ENCODE results near the gene SMYD3. TPM values are rescaled to one million over a fixed set of nuclear protein-coding genes. Genes with fewer than 3 reads are reported as not detected.

Gene SMYD3
- total RNA-seq, 1 experiment from 2014 or later: 25.5 TPM

DNA sequence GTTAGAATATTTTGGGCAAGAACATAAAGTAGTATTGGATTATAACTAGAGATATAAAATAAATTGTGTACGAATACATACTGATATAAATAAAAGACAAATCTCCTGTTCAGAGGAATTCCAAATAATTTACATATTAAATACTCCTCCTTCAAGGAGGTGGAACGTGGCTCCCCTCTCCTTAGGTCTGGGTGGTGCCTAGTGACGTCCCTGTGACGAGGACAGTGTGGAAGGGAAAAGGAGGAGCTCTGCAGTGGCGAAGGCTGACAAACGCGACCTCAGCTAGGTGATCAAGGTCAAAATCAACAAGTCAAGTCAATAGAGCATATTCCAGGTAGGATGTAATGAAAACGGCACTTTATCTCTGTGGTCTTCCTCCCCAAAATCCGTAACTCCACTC, 310.0 kb downstream of the SMYD3 start:
- no peak overlapping the region for H4K91ac ChIP-seq (ENCODE audit: insufficient read length, low read depth, low read length)
- H3K27me3 Mint-ChIP-seq (ENCODE audit: low read depth): no peaks in the 10 kb centered on the region
- no peaks in the 10 kb centered on the region for H3K9me3 ChIP-seq (ENCODE audit: control insufficient read depth, low read depth, low read length)
- no peak overlapping the region for H3T11ph ChIP-seq (ENCODE audit: low read length)
- no peaks in the 10 kb centered on the region for H3K9me3 Mint-ChIP-seq
- no peaks in the 10 kb centered on the region for H3K36me3 Mint-ChIP-seq (ENCODE audit: insufficient read depth in 1 of 3, low read depth in 3 of 3)
- H3K23ac ChIP-seq (ENCODE audit: insufficient read length, low read depth, low read length): no peak overlapping the region
- no peak overlapping the region for H3K4ac ChIP-seq (ENCODE audit: low read depth, low read length)
- no peak for DNase-seq
- H4K20me1 ChIP-seq (ENCODE audit: control insufficient read depth, insufficient read depth, insufficient read length): no peaks in the 10 kb centered on the region
- peak overlapping the region in 2 of 3 experiments; percentile 21 to 89; a peak in 3 of 7 replicates for H3K27ac Mint-ChIP-seq
- H3K4me1 ChIP-seq (ENCODE audit: insufficient read depth, low read length): no peaks in the 10 kb centered on the region
- no peak overlapping the region for H2BK5ac ChIP-seq (ENCODE audit: insufficient read length, low read length)
- no peak overlapping the region for H4K8ac ChIP-seq (replicated peaks; ENCODE audit: insufficient read length, low read depth, low read length)
- no peak overlapping the region for H3K27ac ChIP-seq (ENCODE audit: insufficient read length, low read depth, low read length)
- H2BK120ac ChIP-seq (ENCODE audit: low read depth, low read length, poor library complexity, severe bottlenecking): no peak overlapping the region
- no peak overlapping the region for H2AK5ac ChIP-seq (ENCODE audit: insufficient read length, low read length)
- H3K14ac ChIP-seq (ENCODE audit: insufficient read depth, low read length): no peak overlapping the region
- no peaks in the 10 kb centered on the region for H3K23me2 ChIP-seq (ENCODE audit: insufficient read length, low read depth, low read length, poor library complexity, severe bottlenecking)
- H3K27me3 ChIP-seq (ENCODE audit: insufficient read depth, low read length): no peaks in the 10 kb centered on the region
- no peak overlapping the region for H3K4me3 Mint-ChIP-seq
- no peak overlapping the region for H3K56ac ChIP-seq (ENCODE audit: insufficient read length, low read depth, low read length)
- no peak overlapping the region for H2BK12ac ChIP-seq (ENCODE audit: insufficient read length, low read depth, low read length)
- no peak overlapping the region for H2BK20ac ChIP-seq (ENCODE audit: low read depth, low read length, poor library complexity, severe bottlenecking)
- TF ChIP-seq, protein P1, sequence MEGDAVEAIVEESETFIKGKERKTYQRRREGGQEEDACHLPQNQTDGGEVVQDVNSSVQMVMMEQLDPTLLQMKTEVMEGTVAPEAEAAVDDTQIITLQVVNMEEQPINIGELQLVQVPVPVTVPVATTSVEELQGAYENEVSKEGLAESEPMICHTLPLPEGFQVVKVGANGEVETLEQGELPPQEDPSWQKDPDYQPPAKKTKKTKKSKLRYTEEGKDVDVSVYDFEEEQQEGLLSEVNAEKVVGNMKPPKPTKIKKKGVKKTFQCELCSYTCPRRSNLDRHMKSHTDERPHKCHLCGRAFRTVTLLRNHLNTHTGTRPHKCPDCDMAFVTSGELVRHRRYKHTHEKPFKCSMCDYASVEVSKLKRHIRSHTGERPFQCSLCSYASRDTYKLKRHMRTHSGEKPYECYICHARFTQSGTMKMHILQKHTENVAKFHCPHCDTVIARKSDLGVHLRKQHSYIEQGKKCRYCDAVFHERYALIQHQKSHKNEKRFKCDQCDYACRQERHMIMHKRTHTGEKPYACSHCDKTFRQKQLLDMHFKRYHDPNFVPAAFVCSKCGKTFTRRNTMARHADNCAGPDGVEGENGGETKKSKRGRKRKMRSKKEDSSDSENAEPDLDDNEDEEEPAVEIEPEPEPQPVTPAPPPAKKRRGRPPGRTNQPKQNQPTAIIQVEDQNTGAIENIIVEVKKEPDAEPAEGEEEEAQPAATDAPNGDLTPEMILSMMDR (conservative IDR thresholded peaks at IDR 0.05): no peak
- no peak overlapping the region for H2BK15ac ChIP-seq (ENCODE audit: low read depth, low read length)
- no peaks in the 10 kb centered on the region for H3K79me1 ChIP-seq (ENCODE audit: insufficient read depth, low read depth, low read length, poor library complexity, severe bottlenecking)
- H3K9ac ChIP-seq (ENCODE audit: extremely low read depth, insufficient read length, low read length): no peak overlapping the region
- no peak overlapping the region for H2AFZ ChIP-seq (ENCODE audit: low read length)
- peaks cover 8 to 9% of the 10 kb centered on the region in 2 experiments for H3K4me1 Mint-ChIP-seq
- no peak overlapping the region for H4K5ac ChIP-seq (ENCODE audit: insufficient read length, low read depth, low read length)
- H3K4me2 ChIP-seq (ENCODE audit: insufficient read depth, insufficient read length, low read length): no peak overlapping the region
- WGBS (ENCODE audit: extremely low coverage, insufficient read length, low lambda C conversion rate): no CpG with 5 or more reads among the region's 9 CpGs
- H3K79me2 ChIP-seq (ENCODE audit: insufficient read depth, low read length): no peaks in the 10 kb centered on the region
- H3K18ac ChIP-seq (ENCODE audit: insufficient read length, low read depth, low read length): no peak overlapping the region

Measured in H9 (cell line).